Activated CD4-positive, alpha-beta T cell treated with anti-CD3 and anti-CD28 coated beads, Interleukin-2, amount 50 U/mL, for 1 hour (primary cell): ENCODE results near the gene JOSD2.
"Not testable (repeated sequence)": the region's sequence is repeated elsewhere in the genome, so short reads cannot be mapped to it uniquely, and the experiment has no call there.

Source experiments
- DNase-seq: peaks from one replicate; pipeline ENCODE4 v3.0.0-alpha.2; 2020

The JOSD2 gene

GRCh38 chr19:50475101-50475568, 35.9 kb downstream of the JOSD2 start:
- DNase-seq, result no peak

- not testable (repeated sequence) for DNase-seq
Observed at GRCh38 chr19:50473336-50473735, 37.7 kb downstream of the JOSD2 start.

GRCh38 chr19:50468818-50469217, 42.2 kb downstream of the JOSD2 start:
- DNase-seq, result no peak

- no peak for DNase-seq
Observed at GRCh38 chr19:50467566-50467965, 43.4 kb downstream of the JOSD2 start.

GRCh38 chr19:50466706-50467039, 44.3 kb downstream of the JOSD2 start:
- no peak for DNase-seq

GRCh38 chr19:50465986-50466705, 44.8 kb downstream of the JOSD2 start:
- DNase-seq, result no peak

- no peak for DNase-seq
Observed at GRCh38 chr19:50465000-50465399, 46.0 kb downstream of the JOSD2 start.

- DNase-seq, result no peak
Observed at GRCh38 chr19:50464348-50464747, 46.6 kb downstream of the JOSD2 start.

- no peak for DNase-seq
Observed at GRCh38 chr19:50462970-50463369, 48.0 kb downstream of the JOSD2 start.

GRCh38 chr19:50461066-50461875, 49.7 kb downstream of the JOSD2 start:
- DNase-seq, result peak; percentile 53

GRCh38 chr19:50460161-50460765, 50.7 kb downstream of the JOSD2 start:
- DNase-seq, result no peak

- no peak for DNase-seq
Observed at GRCh38 chr19:50459638-50460037, 51.4 kb downstream of the JOSD2 start.

GRCh38 chr19:50459067-50459456, 51.9 kb downstream of the JOSD2 start:
- no peak for DNase-seq

GRCh38 chr19:50458396-50459066, 52.5 kb downstream of the JOSD2 start:
- no peak for DNase-seq

GRCh38 chr19:50457300-50457699, 53.7 kb downstream of the JOSD2 start:
- DNase-seq, result no peak
